PFSK-1 (cell line): ENCODE results near the gene PTER.

Experiments
- POLR2AphosphoS5 ChIP-seq: IDR thresholded peaks from 2 replicates; pipeline ENCODE4 v1.6.1; 2012; ENCODE audit warnings: low read depth, mild to moderate bottlenecking, control low read depth, low read length, moderate library complexity
- TAF1 ChIP-seq: IDR thresholded peaks from 2 replicates; pipeline ENCODE4 v1.6.1; 2012; ENCODE audit warnings: low read length, control low read depth, borderline replicate concordance; ENCODE audit not compliant: insufficient read depth
- TF ChIP-seq, protein P1 (sequence below), 2 experiments: IDR thresholded peaks; 2 replicates each; pipeline versions ENCODE4 v1.6.1 to v1.8.0; 2011 to 2012; ENCODE audit warnings: low read depth in 2 of 2, low read length in 2 of 2, control low read depth in 1 of 2, inconsistent platforms in 1 of 2, mild to moderate bottlenecking in 1 of 2, moderate library complexity in 1 of 2; ENCODE audit not compliant: insufficient read depth in 1 of 2

GRCh38 chr10:16493884-16494536, 57.2 kb downstream of the PTER start:
- TF ChIP-seq, protein P1, sequence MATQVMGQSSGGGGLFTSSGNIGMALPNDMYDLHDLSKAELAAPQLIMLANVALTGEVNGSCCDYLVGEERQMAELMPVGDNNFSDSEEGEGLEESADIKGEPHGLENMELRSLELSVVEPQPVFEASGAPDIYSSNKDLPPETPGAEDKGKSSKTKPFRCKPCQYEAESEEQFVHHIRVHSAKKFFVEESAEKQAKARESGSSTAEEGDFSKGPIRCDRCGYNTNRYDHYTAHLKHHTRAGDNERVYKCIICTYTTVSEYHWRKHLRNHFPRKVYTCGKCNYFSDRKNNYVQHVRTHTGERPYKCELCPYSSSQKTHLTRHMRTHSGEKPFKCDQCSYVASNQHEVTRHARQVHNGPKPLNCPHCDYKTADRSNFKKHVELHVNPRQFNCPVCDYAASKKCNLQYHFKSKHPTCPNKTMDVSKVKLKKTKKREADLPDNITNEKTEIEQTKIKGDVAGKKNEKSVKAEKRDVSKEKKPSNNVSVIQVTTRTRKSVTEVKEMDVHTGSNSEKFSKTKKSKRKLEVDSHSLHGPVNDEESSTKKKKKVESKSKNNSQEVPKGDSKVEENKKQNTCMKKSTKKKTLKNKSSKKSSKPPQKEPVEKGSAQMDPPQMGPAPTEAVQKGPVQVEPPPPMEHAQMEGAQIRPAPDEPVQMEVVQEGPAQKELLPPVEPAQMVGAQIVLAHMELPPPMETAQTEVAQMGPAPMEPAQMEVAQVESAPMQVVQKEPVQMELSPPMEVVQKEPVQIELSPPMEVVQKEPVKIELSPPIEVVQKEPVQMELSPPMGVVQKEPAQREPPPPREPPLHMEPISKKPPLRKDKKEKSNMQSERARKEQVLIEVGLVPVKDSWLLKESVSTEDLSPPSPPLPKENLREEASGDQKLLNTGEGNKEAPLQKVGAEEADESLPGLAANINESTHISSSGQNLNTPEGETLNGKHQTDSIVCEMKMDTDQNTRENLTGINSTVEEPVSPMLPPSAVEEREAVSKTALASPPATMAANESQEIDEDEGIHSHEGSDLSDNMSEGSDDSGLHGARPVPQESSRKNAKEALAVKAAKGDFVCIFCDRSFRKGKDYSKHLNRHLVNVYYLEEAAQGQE (IDR thresholded peaks at IDR 0.05; ENCODE audit: insufficient read depth in 1 of 2, low read depth in 2 of 2, low read length in 2 of 2) = no peak
- no peak for TF ChIP-seq TAF1
- TF ChIP-seq POLR2AphosphoS5 = no peak
